H1 (cell line): ENCODE measurements around the gene GANC. TPM values are rescaled to one million over a fixed set of nuclear protein-coding genes. Genes with fewer than 3 reads are reported as not detected.

Experiments
- BACH1 ChIP-seq: IDR thresholded peaks from 2 replicates; pipeline ENCODE4 v1.6.1; 2012; ENCODE audit warnings: low read length, improper control_type of control experiment
- CHD7 ChIP-seq: fragments of 300-600 bp; sonication (generic); IDR thresholded peaks from 2 replicates; pipeline ENCODE4 v1.7.1; 2012; ENCODE audit warnings: low read length, moderate library complexity, mild to moderate bottlenecking, inconsistent platforms; ENCODE audit not compliant: insufficient replicate concordance
- NANOG ChIP-seq: IDR thresholded peaks from 2 replicates; pipeline ENCODE4 v1.6.1; 2011; ENCODE audit warnings: low read length, low read depth, mild to moderate bottlenecking, inconsistent platforms; ENCODE audit not compliant: insufficient read depth, poor library complexity, severe bottlenecking
- polyA plus RNA-seq, 7 experiments: library from polyadenylated mRNA; depleted of rRNA in 3 of 7; stranded (reverse) in 5 of 7; unstranded in 2 of 7; fragments of >200 nt in 5 of 7; fragments of 200-250 nt in 2 of 7; gene quantifications; 1 replicate in 5 of 7; 2 replicates in 1 of 7; 4 replicates in 1 of 7; pipeline versions ENCODE4 v1.2.1 to v1.2.3, GENCODE V29; 2011 to 2013; ENCODE audit warnings: missing spikeins in 2 of 7, mixed read lengths in 2 of 7
- total RNA-seq: library from RNA; stranded (reverse); fragmentation: NEBNext Ultra II Directional; extraction: Animal tissue kit (Norgen Biotek cat#: 25700); gene quantifications from 2 replicates; pipeline ENCODE4 v1.2.1, GENCODE V29; 2021

The GANC gene
- total and polyA plus RNA-seq, 2 of the 8 experiments (the other 6 are each of a cell fraction or from before 2014, with no cell fraction given), result 6.8 to 14.4 TPM

DNA sequence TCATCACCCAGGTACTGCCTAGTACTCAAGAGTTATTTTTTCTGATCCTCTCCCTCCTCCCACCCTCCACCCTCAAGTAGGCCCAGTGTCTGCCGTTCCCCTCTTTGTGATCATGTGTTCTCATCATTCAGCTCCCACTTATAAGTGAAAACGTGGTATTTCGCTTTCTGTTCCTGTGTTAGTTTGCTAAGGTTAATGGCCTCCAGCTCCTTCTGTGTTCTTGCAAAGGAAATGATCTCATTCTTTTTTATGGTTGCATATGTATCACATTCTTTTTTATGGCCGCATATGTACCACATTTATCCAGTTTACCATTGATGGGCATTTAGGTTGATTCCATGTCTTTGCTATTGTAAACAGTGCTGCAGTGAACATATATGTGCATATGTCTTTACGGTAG is 8.2 kb upstream of the GANC start (continued):
- TF ChIP-seq CHD7 (no peak), NANOG (no peak), BACH1 (no peak)
